Neural progenitor cell (in vitro differentiated cells): ENCODE measurements around the gene INTS11.

ENCODE experiments used
- CTCF ChIP-seq: fragments of 200-600 bp; sonication (generic); IDR thresholded peaks from 2 replicates; pipeline ENCODE4 v1.5.1; 2017; ENCODE audit warnings: antibody characterized with exemption, mild to moderate bottlenecking
- EZH2 ChIP-seq: fragments of 200-600 bp; sonication (generic); IDR thresholded peaks from 2 replicates; pipeline ENCODE4 v1.6.1; 2017; ENCODE audit warnings: antibody characterized with exemption, mild to moderate bottlenecking, moderate library complexity
- EZH2phosphoT487 ChIP-seq: fragments of 200-600 bp; sonication (generic); IDR thresholded peaks from 2 replicates; pipeline ENCODE4 v1.6.1; 2017; ENCODE audit warnings: antibody characterized with exemption

- TF ChIP-seq EZH2 (no peak), CTCF (no peak), EZH2phosphoT487 (no peak)
Measured at GRCh38 chr1:1315435-1315954, 9.0 kb downstream of the INTS11 start.
